Mesenteric fat pad (tissue), 1 donor: ENCODE data around the gene LLGL2. TPM values are rescaled to one million over a fixed set of nuclear protein-coding genes. Genes with fewer than 3 reads are reported as not detected.

Experiments used
- DNase-seq: peaks from one replicate; pipeline ENCODE4 v3.0.0-alpha.2; 2020; ENCODE audit warnings: low spot score
- total RNA-seq: library from RNA; stranded (reverse); fragmentation: NEBNext Ultra II Directional; extraction: Animal tissue kit (Norgen Biotek cat#: 25700); gene quantifications from one replicate; pipeline ENCODE4 v1.2.1, GENCODE V29; 2021
- donor health status: DM: yes; HTN: yes; CAD: no.

LLGL2 gene
- total RNA-seq, 1 donor from 2014 or later = 8.2 TPM

DNA sequence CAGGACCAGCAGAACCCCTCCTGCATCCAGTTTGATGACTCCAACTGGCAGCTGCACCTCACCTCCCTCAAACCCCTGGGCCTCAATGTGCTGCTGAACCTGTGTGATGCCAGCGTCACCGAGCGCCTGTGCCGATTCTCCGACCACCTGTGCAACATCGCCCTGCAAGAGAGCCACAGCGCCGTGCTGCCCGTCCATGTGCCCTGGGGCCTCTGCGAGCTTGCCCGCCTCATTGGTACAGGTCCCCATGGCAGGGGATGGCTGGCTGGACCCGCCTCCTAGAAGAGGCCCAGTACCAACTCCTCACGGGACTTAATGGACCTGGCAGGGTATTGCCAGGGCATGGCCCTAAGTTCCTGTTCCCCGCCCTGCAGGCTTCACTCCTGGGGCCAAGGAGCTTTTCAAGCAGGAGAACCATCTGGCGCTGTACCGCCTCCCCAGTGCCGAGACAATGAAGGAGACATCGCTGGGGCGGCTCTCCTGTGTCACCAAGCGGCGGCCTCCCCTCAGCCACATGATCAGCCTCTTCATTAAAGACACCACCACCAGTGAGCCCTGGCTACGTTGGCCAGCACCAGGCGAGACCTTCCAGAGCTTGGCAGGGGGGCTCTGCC lies 32.8 kb upstream of the LLGL2 start:
- DNase-seq = no peak

- DNase-seq = no peak
These were observed 31.9 kb upstream of the LLGL2 start for GRCh38 chr17:75493476-75494129.

DNA sequence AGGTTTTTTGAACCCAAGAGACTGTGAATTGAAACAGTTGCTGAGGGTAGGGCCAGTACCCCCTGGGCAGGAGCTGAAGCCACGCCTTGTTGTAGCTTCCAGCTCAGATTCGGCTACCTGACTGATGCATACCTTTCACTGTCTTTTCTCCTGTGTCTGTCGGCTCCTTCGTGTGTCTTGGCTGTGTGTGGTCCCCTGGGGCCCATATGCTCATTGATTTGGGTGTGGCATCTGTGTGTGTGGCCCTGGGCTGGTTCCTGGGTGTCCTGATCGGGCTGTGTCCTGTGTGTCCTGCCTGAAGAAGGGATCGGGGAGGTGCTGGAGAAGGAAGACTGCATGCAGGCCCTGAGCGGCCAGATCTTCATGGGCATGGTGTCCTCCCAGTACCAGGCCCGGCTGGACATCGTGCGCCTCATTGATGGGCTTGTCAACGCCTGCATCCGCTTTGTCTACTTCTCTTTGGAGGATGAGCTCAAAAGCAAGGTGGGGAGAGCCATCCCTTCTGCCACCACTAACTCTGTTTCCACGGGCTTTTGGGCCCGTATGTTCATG lies 31.1 kb upstream of the LLGL2 start:
- no peak for DNase-seq

GRCh38 chr17:75496005-75496404 lies 29.5 kb upstream of the LLGL2 start:
- DNase-seq = no peak

GRCh38 chr17:75498039-75498725 lies 27.3 kb upstream of the LLGL2 start:
- no peak for DNase-seq

DNA sequence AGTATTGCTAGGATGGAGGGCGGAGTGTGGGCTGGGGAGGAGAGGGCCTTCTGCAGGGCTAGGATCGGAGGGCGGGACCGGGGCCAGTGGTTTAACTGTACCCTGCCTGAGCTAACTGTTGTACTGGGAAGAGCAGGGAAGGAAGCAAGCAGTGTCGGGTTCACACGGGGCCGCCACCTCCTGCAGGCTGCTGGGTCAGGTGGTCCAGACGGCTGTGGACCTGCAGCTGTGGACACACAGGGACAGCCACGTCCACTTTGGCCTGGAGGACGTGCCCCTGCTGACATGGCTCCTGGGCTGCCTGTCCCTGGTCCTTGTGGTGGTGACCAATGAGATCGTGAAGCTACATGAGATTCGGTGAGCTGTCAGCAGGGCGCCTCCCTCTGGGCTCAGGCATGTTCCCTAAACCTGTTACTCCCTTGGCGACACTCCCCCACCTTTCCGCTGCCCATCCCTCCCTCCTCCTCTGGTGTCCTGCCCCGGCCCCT lies 26.7 kb upstream of the LLGL2 start:
- DNase-seq = no peak

- no peak for DNase-seq
These were observed 26.0 kb upstream of the LLGL2 start for GRCh38 chr17:75499313-75500022.

- no peak for DNase-seq
These were observed 24.9 kb upstream of the LLGL2 start for GRCh38 chr17:75500419-75501216.

DNA sequence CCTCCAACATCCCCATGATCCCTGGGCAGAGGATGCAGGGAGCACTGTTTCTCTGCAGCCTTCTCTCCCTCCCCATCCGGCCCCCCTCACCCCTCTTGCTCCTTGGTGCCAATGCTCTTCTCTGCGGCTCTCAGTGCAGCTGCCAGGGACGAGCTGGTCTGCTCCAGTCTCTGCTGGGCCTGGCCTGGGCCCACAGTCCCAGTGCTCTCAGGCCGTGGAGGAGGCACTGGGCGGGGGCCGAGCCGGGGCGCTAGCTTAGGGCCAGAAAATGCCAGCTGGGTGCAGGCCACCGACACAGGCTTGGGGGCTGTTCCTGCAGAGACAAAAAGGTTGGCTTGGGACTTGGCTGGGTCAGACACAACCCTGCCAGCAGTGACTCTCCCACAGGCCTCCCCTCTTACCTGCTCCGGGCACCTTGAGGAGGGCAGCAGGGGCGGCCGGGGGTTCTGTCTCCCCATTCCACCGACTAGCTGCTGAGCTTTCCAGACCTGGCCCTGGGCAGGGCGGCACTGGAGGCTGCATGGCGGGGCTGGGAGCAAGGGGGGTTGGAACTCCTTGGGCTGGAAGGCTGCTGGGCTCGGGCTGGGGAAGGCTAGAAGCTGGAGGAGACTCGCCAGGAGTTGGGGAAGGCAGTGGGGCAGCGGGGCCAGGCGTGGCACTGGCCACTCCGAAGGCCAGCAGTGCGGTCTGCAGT lies 24.0 kb upstream of the LLGL2 start:
- DNase-seq = no peak

DNA sequence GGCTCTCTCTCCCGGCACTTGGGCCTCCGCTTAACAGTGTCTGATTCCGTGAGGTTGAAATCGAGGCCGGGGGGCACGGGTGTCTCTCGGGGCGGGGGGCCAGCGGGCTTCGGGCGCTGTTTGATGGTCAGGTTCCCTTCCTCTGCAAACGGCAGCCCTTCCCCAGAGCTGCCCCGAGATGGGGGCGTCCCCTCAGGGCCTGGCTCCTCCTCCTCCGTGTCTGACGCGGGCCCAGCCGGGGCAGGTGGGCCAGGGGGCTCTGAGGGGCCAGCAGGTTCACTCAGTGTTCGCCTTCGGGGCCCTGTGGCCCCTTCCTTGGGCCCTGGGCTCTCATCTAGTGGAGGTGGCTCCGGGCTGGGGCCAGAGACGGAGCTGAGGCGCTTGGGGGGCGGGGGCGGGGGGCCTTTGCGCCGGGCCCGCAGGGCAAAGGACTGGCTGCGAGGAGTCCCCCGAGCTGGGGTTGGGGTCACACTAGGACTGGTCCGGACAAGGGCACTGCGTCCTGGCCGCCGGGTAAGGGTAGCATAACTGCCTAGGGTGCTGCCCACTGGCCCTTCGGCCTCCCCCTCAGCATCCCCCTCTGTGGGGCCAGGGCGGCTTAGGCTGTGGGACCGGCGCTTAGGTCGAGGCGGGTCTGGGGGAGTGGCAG lies 23.3 kb upstream of the LLGL2 start:
- no peak for DNase-seq

GRCh38 chr17:75502721-75503329 lies 22.7 kb upstream of the LLGL2 start:
- no peak for DNase-seq

DNA sequence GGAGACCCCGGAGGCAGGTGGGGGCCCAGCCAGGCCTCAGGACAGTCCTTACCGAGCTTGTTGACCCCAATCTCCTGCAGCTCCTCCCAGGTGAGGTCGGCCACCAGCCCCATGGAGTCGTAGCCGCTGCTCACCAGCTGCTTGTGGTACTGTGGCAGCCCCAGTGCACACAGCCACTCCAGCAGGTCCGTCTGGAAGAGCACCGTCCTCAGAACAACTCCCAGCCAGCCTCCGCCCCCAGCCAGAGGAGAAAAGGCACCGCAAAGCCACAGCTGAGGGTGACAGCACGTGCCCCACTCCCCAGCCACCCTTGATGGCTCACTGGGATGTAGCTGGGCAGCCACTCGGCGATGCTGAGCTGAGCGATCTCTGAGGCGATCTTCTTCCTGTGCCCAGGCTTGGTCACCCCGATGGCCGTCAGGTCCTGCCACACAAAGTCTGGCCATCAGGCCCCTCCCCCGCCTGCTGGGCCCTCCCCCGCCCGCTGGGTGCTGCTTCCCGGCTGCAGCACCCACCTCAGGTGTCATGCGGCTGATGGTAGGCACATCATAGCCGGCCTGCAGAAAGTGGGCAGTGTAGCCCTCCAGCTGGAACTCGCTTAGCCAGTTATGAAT lies 22.1 kb upstream of the LLGL2 start:
- DNase-seq = no peak

- no peak for DNase-seq
These were observed 21.5 kb upstream of the LLGL2 start for GRCh38 chr17:75503976-75504346.

- DNase-seq = no peak
These were observed 20.9 kb upstream of the LLGL2 start for GRCh38 chr17:75504347-75505151.

DNA sequence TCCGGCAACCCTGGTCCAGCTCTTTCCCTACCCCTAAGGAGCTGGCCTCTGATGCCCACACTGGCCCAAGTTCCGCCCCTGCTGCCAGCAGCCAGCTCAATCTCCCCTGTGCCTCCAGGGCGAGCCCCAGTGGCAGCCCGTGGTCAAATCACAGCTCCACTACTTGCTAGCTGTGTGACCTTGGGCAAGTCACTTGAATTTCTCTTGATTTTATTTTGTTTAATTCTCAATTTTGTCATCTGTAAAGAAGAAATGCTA lies 20.4 kb upstream of the LLGL2 start:
- no peak for DNase-seq

GRCh38 chr17:75505640-75506039 lies 19.9 kb upstream of the LLGL2 start:
- no peak for DNase-seq

- DNase-seq = no peak
These were observed 19.4 kb upstream of the LLGL2 start for GRCh38 chr17:75506134-75506533.

DNA sequence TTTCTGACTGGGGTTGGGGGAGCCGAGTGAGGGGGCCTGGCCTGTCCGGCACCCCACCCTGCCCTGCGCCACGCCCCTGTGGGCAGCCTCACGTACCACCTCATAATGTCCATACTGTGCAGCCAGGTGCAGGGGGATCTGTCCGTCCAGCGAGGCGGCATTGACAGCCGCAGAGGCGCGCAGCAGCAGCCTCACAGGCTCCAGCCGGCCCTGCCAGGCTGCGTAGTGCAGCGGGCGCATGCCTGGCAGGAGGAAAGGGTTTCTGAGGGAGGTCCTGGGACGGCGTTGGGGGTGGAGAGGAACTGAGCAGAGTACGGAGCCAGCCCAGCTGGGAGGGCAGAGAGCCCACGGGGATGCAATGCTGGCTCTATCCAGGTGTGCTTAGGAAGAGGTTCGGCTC lies 18.6 kb upstream of the LLGL2 start:
- DNase-seq = no peak
